ENCODE results near the gene JAZF1.
A peak's percentile ranks its signal among the peaks of the same experiment; 100 is the strongest.
"Not testable (repeated sequence)": the region's sequence is repeated elsewhere in the genome, so short reads cannot be mapped to it uniquely, and the experiment has no call there.

JAZF1 gene

GRCh38 chr7:27872356-27873275, 308.0 kb downstream of the JAZF1 start:
- peak; percentile 4 for DNase-seq (ENCODE audit: low read depth)

GRCh38 chr7:27871866-27872265, 308.7 kb downstream of the JAZF1 start:
- DNase-seq (ENCODE audit: low read depth): no peak

GRCh38 chr7:27871086-27871485, 309.5 kb downstream of the JAZF1 start:
- no peak for DNase-seq (ENCODE audit: low read depth)

- DNase-seq (ENCODE audit: low read depth): no peak
Observed at GRCh38 chr7:27870595-27870994, 310.0 kb downstream of the JAZF1 start.

- no peak for DNase-seq (ENCODE audit: low read depth)
Observed at GRCh38 chr7:27869056-27869455, 311.5 kb downstream of the JAZF1 start.

- DNase-seq (ENCODE audit: low read depth): peak; percentile 11
Observed at GRCh38 chr7:27868131-27868550, 312.5 kb downstream of the JAZF1 start.

- DNase-seq (ENCODE audit: low read depth): no peak
Observed at GRCh38 chr7:27866828-27867672, 313.5 kb downstream of the JAZF1 start.

- no peak for DNase-seq (ENCODE audit: low read depth)
Observed at GRCh38 chr7:27866256-27866655, 314.3 kb downstream of the JAZF1 start.

- no peak for DNase-seq (ENCODE audit: low read depth)
Observed at GRCh38 chr7:27863880-27864279, 316.7 kb downstream of the JAZF1 start.

- no peak for DNase-seq (ENCODE audit: low read depth)
Observed at GRCh38 chr7:27861747-27862146, 318.8 kb downstream of the JAZF1 start.

- no peak for DNase-seq (ENCODE audit: low read depth)
Observed at GRCh38 chr7:27860800-27861199, 319.8 kb downstream of the JAZF1 start.

- DNase-seq (ENCODE audit: low read depth): not testable (repeated sequence)
Observed at GRCh38 chr7:27856703-27857485, 323.7 kb downstream of the JAZF1 start.

- no peak for DNase-seq (ENCODE audit: low read depth)
Observed at GRCh38 chr7:27850531-27850930, 330.1 kb downstream of the JAZF1 start.

- DNase-seq (ENCODE audit: low read depth): no peak
Observed at GRCh38 chr7:27846388-27846787, 334.2 kb downstream of the JAZF1 start.

- DNase-seq (ENCODE audit: low read depth): no peak
Observed at GRCh38 chr7:27843584-27844305, 336.9 kb downstream of the JAZF1 start.

GRCh38 chr7:27842851-27843250, 337.7 kb downstream of the JAZF1 start:
- no peak for DNase-seq (ENCODE audit: low read depth)

GRCh38 chr7:27842094-27842692, 338.4 kb downstream of the JAZF1 start:
- no peak for DNase-seq (ENCODE audit: low read depth)

GRCh38 chr7:27840760-27841364, 339.7 kb downstream of the JAZF1 start:
- no peak for DNase-seq (ENCODE audit: low read depth)

GRCh38 chr7:27840313-27840712, 340.3 kb downstream of the JAZF1 start:
- no peak for DNase-seq (ENCODE audit: low read depth)

- no peak for DNase-seq (ENCODE audit: low read depth)
Observed at GRCh38 chr7:27839099-27839498, 341.5 kb downstream of the JAZF1 start.

- DNase-seq (ENCODE audit: low read depth): no peak
Observed at GRCh38 chr7:27836536-27836935, 344.1 kb downstream of the JAZF1 start.

Data from GM04504 (cell line).